Measurements from ENCODE around the gene PDCL2. TPM values are rescaled to one million over a fixed set of nuclear protein-coding genes. Genes with fewer than 3 reads are reported as not detected.

Gene PDCL2
- total and polyA plus RNA-seq, 10 of the 15 experiments (the other 5 are each of a cell fraction or from before 2014, with no cell fraction given), result not detected

DNA sequence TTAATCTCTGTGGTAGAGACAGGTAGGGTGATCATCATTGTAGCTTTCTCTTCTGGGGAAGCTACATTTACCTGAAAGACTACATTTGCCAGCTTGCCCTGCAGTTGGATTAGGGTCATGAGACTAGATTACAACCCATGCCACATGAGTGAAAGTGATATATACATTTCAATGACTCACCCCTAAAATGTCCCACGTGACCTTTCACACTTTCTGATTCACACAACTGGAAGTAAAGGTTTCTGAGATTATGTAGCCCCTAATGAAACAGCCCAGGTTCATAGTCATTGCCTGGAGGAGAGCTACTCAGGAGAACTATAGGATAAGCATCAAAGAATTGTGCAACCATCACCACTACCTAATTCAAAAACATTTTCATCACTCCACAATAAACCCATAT, 17.8 kb downstream of the PDCL2 start:
- 0% methylated on average over 1 of the region's 1 CpG for WGBS (ENCODE audit: insufficient coverage, insufficient replicate concordance, low lambda C conversion rate, missing lambda C conversion rate)
- no TSS peak for BruUV-seq (replicated peaks)

More for the DNA sequence above, 17.8 kb downstream of the PDCL2 start:
- no peak overlapping the region for H3K4me2 ChIP-seq (ENCODE audit: control insufficient read depth, insufficient read depth)
- no peak overlapping the region for H2AFZ ChIP-seq (ENCODE audit: control insufficient read depth, low read depth, low read length)
- H3K36me3 ChIP-seq (ENCODE audit: control insufficient read depth in 2 of 2, insufficient read depth in 2 of 2, low read length in 1 of 2), result no peaks in the 10 kb centered on the region
- RAD21 ChIA-PET (ENCODE audit: unreplicated experiment), result no interaction called here
- H3K4me3 ChIP-seq, result no peak overlapping the region
- H3K4me1 ChIP-seq (ENCODE audit: control insufficient read depth, insufficient read depth, low read length), result no peaks in the 10 kb centered on the region
- H3K27me3 ChIP-seq (replicated peaks in 1 of 2; ENCODE audit: control insufficient read depth in 2 of 2, insufficient read depth in 2 of 2, low read length in 1 of 2), result no peaks in the 10 kb centered on the region
- H3K79me2 ChIP-seq (ENCODE audit: control insufficient read depth, insufficient read depth, low read length), result no peaks in the 10 kb centered on the region
- H3K27ac ChIP-seq (ENCODE audit: control insufficient read depth, insufficient read depth), result no peak overlapping the region
- DNase-seq (ENCODE audit: low read depth, low spot score) (no peak), FAIRE-seq (no peak), ATAC-seq (no peak)
- POLR2A ChIA-PET, result no interaction called here
- H4K20me1 ChIP-seq (ENCODE audit: control insufficient read depth, insufficient read depth), result no peaks in the 10 kb centered on the region
- H3K9ac ChIP-seq (ENCODE audit: control insufficient read depth, insufficient read depth, low read length), result no peak overlapping the region
- in situ Hi-C loops (cut with MboI), result loop anchor here (25.0 kb wide), 1 partner anchor 1262 kb away; no protein-coding TSS in a partner anchor
- no peak for TF ChIP-seq CBX3 (IDR thresholded peaks at IDR 0.05; ENCODE audit: borderline replicate concordance, low read depth)
- TF ChIP-seq BRCA1 (IDR thresholded peaks at IDR 0.05; ENCODE audit: low read depth, low read length), result no peak
- TF ChIP-seq MXI1 (IDR thresholded peaks at IDR 0.05; ENCODE audit: low read depth, low read length), result no peak
- TF ChIP-seq, protein P1, sequence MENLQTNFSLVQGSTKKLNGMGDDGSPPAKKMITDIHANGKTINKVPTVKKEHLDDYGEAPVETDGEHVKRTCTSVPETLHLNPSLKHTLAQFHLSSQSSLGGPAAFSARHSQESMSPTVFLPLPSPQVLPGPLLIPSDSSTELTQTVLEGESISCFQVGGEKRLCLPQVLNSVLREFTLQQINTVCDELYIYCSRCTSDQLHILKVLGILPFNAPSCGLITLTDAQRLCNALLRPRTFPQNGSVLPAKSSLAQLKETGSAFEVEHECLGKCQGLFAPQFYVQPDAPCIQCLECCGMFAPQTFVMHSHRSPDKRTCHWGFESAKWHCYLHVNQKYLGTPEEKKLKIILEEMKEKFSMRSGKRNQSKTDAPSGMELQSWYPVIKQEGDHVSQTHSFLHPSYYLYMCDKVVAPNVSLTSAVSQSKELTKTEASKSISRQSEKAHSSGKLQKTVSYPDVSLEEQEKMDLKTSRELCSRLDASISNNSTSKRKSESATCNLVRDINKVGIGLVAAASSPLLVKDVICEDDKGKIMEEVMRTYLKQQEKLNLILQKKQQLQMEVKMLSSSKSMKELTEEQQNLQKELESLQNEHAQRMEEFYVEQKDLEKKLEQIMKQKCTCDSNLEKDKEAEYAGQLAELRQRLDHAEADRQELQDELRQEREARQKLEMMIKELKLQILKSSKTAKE (IDR thresholded peaks at IDR 0.05; ENCODE audit: low read depth, poor library complexity, severe bottlenecking), result no peak
- TF ChIP-seq, protein P2, sequence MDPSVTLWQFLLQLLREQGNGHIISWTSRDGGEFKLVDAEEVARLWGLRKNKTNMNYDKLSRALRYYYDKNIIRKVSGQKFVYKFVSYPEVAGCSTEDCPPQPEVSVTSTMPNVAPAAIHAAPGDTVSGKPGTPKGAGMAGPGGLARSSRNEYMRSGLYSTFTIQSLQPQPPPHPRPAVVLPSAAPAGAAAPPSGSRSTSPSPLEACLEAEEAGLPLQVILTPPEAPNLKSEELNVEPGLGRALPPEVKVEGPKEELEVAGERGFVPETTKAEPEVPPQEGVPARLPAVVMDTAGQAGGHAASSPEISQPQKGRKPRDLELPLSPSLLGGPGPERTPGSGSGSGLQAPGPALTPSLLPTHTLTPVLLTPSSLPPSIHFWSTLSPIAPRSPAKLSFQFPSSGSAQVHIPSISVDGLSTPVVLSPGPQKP (IDR thresholded peaks at IDR 0.05; ENCODE audit: low read depth, low read length), result no peak
- TF ChIP-seq, protein P3, sequence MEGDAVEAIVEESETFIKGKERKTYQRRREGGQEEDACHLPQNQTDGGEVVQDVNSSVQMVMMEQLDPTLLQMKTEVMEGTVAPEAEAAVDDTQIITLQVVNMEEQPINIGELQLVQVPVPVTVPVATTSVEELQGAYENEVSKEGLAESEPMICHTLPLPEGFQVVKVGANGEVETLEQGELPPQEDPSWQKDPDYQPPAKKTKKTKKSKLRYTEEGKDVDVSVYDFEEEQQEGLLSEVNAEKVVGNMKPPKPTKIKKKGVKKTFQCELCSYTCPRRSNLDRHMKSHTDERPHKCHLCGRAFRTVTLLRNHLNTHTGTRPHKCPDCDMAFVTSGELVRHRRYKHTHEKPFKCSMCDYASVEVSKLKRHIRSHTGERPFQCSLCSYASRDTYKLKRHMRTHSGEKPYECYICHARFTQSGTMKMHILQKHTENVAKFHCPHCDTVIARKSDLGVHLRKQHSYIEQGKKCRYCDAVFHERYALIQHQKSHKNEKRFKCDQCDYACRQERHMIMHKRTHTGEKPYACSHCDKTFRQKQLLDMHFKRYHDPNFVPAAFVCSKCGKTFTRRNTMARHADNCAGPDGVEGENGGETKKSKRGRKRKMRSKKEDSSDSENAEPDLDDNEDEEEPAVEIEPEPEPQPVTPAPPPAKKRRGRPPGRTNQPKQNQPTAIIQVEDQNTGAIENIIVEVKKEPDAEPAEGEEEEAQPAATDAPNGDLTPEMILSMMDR (IDR thresholded peaks at IDR 0.05 in 2 of 3, conservative IDR thresholded peaks at IDR 0.05 in 1 of 3; ENCODE audit: control insufficient read depth in 2 of 3, extremely low read depth in 1 of 3, insufficient read depth in 1 of 3, low read depth in 3 of 3, low read length in 3 of 3), result no peak
- TF ChIP-seq NR2F1 (conservative IDR thresholded peaks at IDR 0.05), result no peak
- TF ChIP-seq TAF1 (IDR thresholded peaks at IDR 0.05; ENCODE audit: borderline replicate concordance, low read depth, low read length), result no peak
- TF ChIP-seq, protein P4, sequence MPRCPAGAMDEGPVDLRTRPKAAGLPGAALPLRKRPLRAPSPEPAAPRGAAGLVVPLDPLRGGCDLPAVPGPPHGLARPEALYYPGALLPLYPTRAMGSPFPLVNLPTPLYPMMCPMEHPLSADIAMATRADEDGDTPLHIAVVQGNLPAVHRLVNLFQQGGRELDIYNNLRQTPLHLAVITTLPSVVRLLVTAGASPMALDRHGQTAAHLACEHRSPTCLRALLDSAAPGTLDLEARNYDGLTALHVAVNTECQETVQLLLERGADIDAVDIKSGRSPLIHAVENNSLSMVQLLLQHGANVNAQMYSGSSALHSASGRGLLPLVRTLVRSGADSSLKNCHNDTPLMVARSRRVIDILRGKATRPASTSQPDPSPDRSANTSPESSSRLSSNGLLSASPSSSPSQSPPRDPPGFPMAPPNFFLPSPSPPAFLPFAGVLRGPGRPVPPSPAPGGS (IDR thresholded peaks at IDR 0.05; ENCODE audit: borderline replicate concordance, insufficient read depth, low read depth, low read length, poor library complexity, severe bottlenecking), result no peak
- TF ChIP-seq MEF2B (IDR thresholded peaks at IDR 0.05; ENCODE audit: partially characterized antibody, poor library complexity, severe bottlenecking), result no peak
- TF ChIP-seq, protein P5, sequence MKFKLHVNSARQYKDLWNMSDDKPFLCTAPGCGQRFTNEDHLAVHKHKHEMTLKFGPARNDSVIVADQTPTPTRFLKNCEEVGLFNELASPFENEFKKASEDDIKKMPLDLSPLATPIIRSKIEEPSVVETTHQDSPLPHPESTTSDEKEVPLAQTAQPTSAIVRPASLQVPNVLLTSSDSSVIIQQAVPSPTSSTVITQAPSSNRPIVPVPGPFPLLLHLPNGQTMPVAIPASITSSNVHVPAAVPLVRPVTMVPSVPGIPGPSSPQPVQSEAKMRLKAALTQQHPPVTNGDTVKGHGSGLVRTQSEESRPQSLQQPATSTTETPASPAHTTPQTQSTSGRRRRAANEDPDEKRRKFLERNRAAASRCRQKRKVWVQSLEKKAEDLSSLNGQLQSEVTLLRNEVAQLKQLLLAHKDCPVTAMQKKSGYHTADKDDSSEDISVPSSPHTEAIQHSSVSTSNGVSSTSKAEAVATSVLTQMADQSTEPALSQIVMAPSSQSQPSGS (IDR thresholded peaks at IDR 0.05; ENCODE audit: low read length), result no peak
- no peak for TF ChIP-seq POLR2AphosphoS5 (IDR thresholded peaks at IDR 0.05; ENCODE audit: low read length)
- no peak for TF ChIP-seq POLR2AphosphoS2 (IDR thresholded peaks at IDR 0.05; ENCODE audit: low read depth, low read length)
- TF ChIP-seq SREBF2 (IDR thresholded peaks at IDR 0.05; ENCODE audit: low read length), result no peak
- SMC1A ChIA-PET (ENCODE audit: uncharacterized antibody, unreplicated experiment), result no interaction called here
- CTCF ChIA-PET, result no interaction called here
- intact Hi-C loops (cut with micrococcal nuclease; ENCODE audit: unreplicated experiment), result no loop called here
- H3K9me3 ChIP-seq (replicated peaks; ENCODE audit: control insufficient read depth, insufficient read depth, low read length), result no peaks in the 10 kb centered on the region; the same call in 2 of the 3 replicates
